Measurements from ENCODE around the gene CD8B. TPM values are rescaled to one million over a fixed set of nuclear protein-coding genes. Genes with fewer than 3 reads are reported as not detected.

CD8B gene
- total and polyA plus RNA-seq, 3 experiments from 2014 or later = 259 to 908 (median 273) TPM

- H3K4me1 ChIP-seq (ENCODE audit: insufficient read depth, low read length) = peaks cover 25% of the 10 kb centered on the region
- H3K36me3 ChIP-seq (ENCODE audit: insufficient read depth, low read length) = no peaks in the 10 kb centered on the region
- H3K4me3 Mint-ChIP-seq = peak overlapping the region in 3 of 7 donors; percentile 46 to 74 (median 59)
- POLR2A ChIA-PET = interaction anchor here (0.6 kb wide), 1 partner anchor 64 kb away, joined by 3 read pairs; no protein-coding TSS in a partner anchor
- H3K27ac ChIP-seq (ENCODE audit: low read depth, low read length) = no peak overlapping the region
- H3K27me3 Mint-ChIP-seq = no peaks in the 10 kb centered on the region
- H3K9me3 Mint-ChIP-seq = no peaks in the 10 kb centered on the region
- H3K4me3 ChIP-seq (ENCODE audit: low read length) = no peak overlapping the region
- H3K27ac Mint-ChIP-seq = peak overlapping the region; percentile 66 to 95 (median 82)
- peaks cover 0 to 2% (median 1%) of the 10 kb centered on the region in 3 donors for H3K36me3 Mint-ChIP-seq
- no peak for DNase-seq
- H3K4me1 Mint-ChIP-seq = peaks cover 55 to 84% (median 74%) of the 10 kb centered on the region in 3 donors
- no peaks in the 10 kb centered on the region for H3K27me3 ChIP-seq (ENCODE audit: insufficient read depth, low read length, poor library complexity, severe bottlenecking)
- CTCF ChIA-PET = no interaction called here
- H3K9me3 ChIP-seq (ENCODE audit: low read length) = no peaks in the 10 kb centered on the region
Measured at GRCh38 chr2:86833315-86833714, 28.4 kb downstream of the CD8B start.

- Mint-ChIP-seq H3K36me3 (peaks cover 0 to 2% (median 1%) of the 10 kb centered on the region in 3 donors), H3K27ac (peak overlapping the region; percentile 66 to 95 (median 92)), H3K27me3 (no peaks in the 10 kb centered on the region), H3K9me3 (no peaks in the 10 kb centered on the region), H3K4me3 (peak overlapping the region in 6 of 7 donors; percentile 20 to 74 (median 50)), H3K4me1 (peaks cover 56 to 85% (median 75%) of the 10 kb centered on the region in 3 donors)
- no peak overlapping the region for H3K4me3 ChIP-seq (ENCODE audit: low read length)
- H3K4me1 ChIP-seq (ENCODE audit: insufficient read depth, low read length) = peaks cover 32% of the 10 kb centered on the region
- no peaks in the 10 kb centered on the region for H3K9me3 ChIP-seq (ENCODE audit: low read length)
- peak overlapping the region; percentile 24 for H3K27ac ChIP-seq (ENCODE audit: low read depth, low read length)
- DNase-seq = no peak
- H3K36me3 ChIP-seq (ENCODE audit: insufficient read depth, low read length) = no peaks in the 10 kb centered on the region
- POLR2A ChIA-PET = interaction anchor here (0.8 to 1.3 kb wide), 2 partner anchors 13 to 24 kb away, joined by 3 to 4 read pairs; no protein-coding TSS in a partner anchor
- CTCF ChIA-PET = interaction anchor here (0.8 kb wide), 1 partner anchor 25 kb away, joined by 3 read pairs; no protein-coding TSS in a partner anchor
- no peaks in the 10 kb centered on the region for H3K27me3 ChIP-seq (ENCODE audit: insufficient read depth, low read length, poor library complexity, severe bottlenecking)
Measured at GRCh38 chr2:86832334-86833096, 29.2 kb downstream of the CD8B start.

GRCh38 chr2:86831537-86831936 is 30.1 kb downstream of the CD8B start:
- no peak for DNase-seq
- CTCF ChIA-PET = no interaction called here
- Mint-ChIP-seq H3K36me3 (peaks cover 0 to 1% (median 1%) of the 10 kb centered on the region in 3 donors), H3K9me3 (no peaks in the 10 kb centered on the region), H3K27ac (peak overlapping the region; percentile 43 to 95 (median 92)), H3K4me1 (peaks cover 55 to 87% (median 76%) of the 10 kb centered on the region in 3 donors), H3K27me3 (no peaks in the 10 kb centered on the region), H3K4me3 (peak overlapping the region; percentile 26 to 74 (median 58))
- H3K36me3 ChIP-seq (ENCODE audit: insufficient read depth, low read length) = no peaks in the 10 kb centered on the region
- peaks cover 35% of the 10 kb centered on the region for H3K4me1 ChIP-seq (ENCODE audit: insufficient read depth, low read length)
- peak overlapping the region; percentile 24 for H3K27ac ChIP-seq (ENCODE audit: low read depth, low read length)
- H3K4me3 ChIP-seq (ENCODE audit: low read length) = no peak overlapping the region
- H3K9me3 ChIP-seq (ENCODE audit: low read length) = no peaks in the 10 kb centered on the region
- POLR2A ChIA-PET = interaction anchor here (0.8 to 1.3 kb wide), 2 partner anchors 12 to 23 kb away, joined by 3 to 4 read pairs; no protein-coding TSS in a partner anchor
- H3K27me3 ChIP-seq (ENCODE audit: insufficient read depth, low read length, poor library complexity, severe bottlenecking) = no peaks in the 10 kb centered on the region

GRCh38 chr2:86826951-86827350 is 34.7 kb downstream of the CD8B start:
- Histone ChIP-seq H3K4me3 (ENCODE audit: low read length) (peak overlapping the region; percentile 51), H3K36me3 (ENCODE audit: insufficient read depth, low read length) (no peaks in the 10 kb centered on the region), H3K27ac (ENCODE audit: low read depth, low read length) (peak overlapping the region; percentile 79), H3K27me3 (ENCODE audit: insufficient read depth, low read length, poor library complexity, severe bottlenecking) (no peaks in the 10 kb centered on the region), H3K4me1 (ENCODE audit: insufficient read depth, low read length) (peaks cover 51% of the 10 kb centered on the region), H3K9me3 (ENCODE audit: low read length) (no peaks in the 10 kb centered on the region)
- no peak for DNase-seq
- Mint-ChIP-seq H3K27ac (peak overlapping the region; percentile 89 to 99 (median 94)), H3K9me3 (peaks cover 0 to 4% (median 0%) of the 10 kb centered on the region in 5 donors), H3K27me3 (no peaks in the 10 kb centered on the region), H3K4me3 (peak overlapping the region; percentile 83 to 97 (median 86)), H3K36me3 (peaks cover 0 to 37% (median 0%) of the 10 kb centered on the region in 3 donors), H3K4me1 (peaks cover 73 to 83% (median 80%) of the 10 kb centered on the region in 3 donors)
- ChIA-PET CTCF (interaction anchor here (2.6 to 8.7 kb wide), 4 partner anchors 9 to 41 kb away, joined by 8 to 96 read pairs (median 17); no protein-coding TSS in a partner anchor), POLR2A (interaction anchor here (0.6 to 4.5 kb wide), 4 partner anchors 10 to 36 kb away, joined by 3 to 81 read pairs (median 18); partner anchors contain the start of gene CD8A)

- DNase-seq = peak; percentile 65 to 96 (median 93)
- Mint-ChIP-seq H3K9me3 (peaks cover 0 to 4% (median 0%) of the 10 kb centered on the region in 5 donors), H3K27me3 (no peaks in the 10 kb centered on the region), H3K36me3 (peaks cover 0 to 47% (median 2%) of the 10 kb centered on the region in 3 donors), H3K27ac (peak overlapping the region; percentile 89 to 99 (median 94)), H3K4me1 (peaks cover 78 to 84% (median 80%) of the 10 kb centered on the region in 3 donors), H3K4me3 (peak overlapping the region; percentile 83 to 97 (median 86))
- no peaks in the 10 kb centered on the region for H3K27me3 ChIP-seq (ENCODE audit: insufficient read depth, low read length, poor library complexity, severe bottlenecking)
- peaks cover 45% of the 10 kb centered on the region for H3K4me1 ChIP-seq (ENCODE audit: insufficient read depth, low read length)
- H3K36me3 ChIP-seq (ENCODE audit: insufficient read depth, low read length) = no peaks in the 10 kb centered on the region
- peak overlapping the region; percentile 91 for H3K4me3 ChIP-seq (ENCODE audit: low read length)
- ChIA-PET POLR2A (interaction anchor here (0.7 to 4.5 kb wide), 11 partner anchors 10 to 273 kb away, joined by 3 to 81 read pairs (median 7); partner anchors contain the start of gene CD8A), CTCF (interaction anchor here (1.2 to 8.7 kb wide), 8 partner anchors 8 to 385 kb away, joined by 3 to 96 read pairs (median 8); partner anchors contain the start of genes CD8A and KDM3A)
- H3K9me3 ChIP-seq (ENCODE audit: low read length) = no peaks in the 10 kb centered on the region
- H3K27ac ChIP-seq (ENCODE audit: low read depth, low read length) = peak overlapping the region; percentile 84
Measured at GRCh38 chr2:86825693-86826381, 35.8 kb downstream of the CD8B start.

GRCh38 chr2:86825036-86825692 is 36.5 kb downstream of the CD8B start:
- CTCF ChIA-PET = interaction anchor here (0.7 to 8.7 kb wide), 9 partner anchors 7 to 384 kb away, joined by 3 to 96 read pairs (median 8); partner anchors contain the start of genes CD8A and KDM3A
- POLR2A ChIA-PET = interaction anchor here (0.5 to 4.5 kb wide), 9 partner anchors 10 to 267 kb away, joined by 4 to 81 read pairs (median 11); partner anchors contain the start of gene CD8A
- H3K4me1 Mint-ChIP-seq = peaks cover 85 to 91% (median 87%) of the 10 kb centered on the region in 3 donors

More at GRCh38 chr2:86825036-86825692, 36.5 kb downstream of the CD8B start:
- Mint-ChIP-seq H3K4me3 (peak overlapping the region; percentile 83 to 97 (median 86)), H3K36me3 (peaks cover under 1 to 49% (median 2%) of the 10 kb centered on the region in 3 donors), H3K9me3 (peaks cover 0 to 4% (median 0%) of the 10 kb centered on the region in 5 donors), H3K27me3 (no peaks in the 10 kb centered on the region), H3K27ac (peak overlapping the region; percentile 89 to 99 (median 94))
- Histone ChIP-seq H3K4me1 (ENCODE audit: insufficient read depth, low read length) (peaks cover 48% of the 10 kb centered on the region), H3K9me3 (ENCODE audit: low read length) (no peaks in the 10 kb centered on the region), H3K27me3 (ENCODE audit: insufficient read depth, low read length, poor library complexity, severe bottlenecking) (no peaks in the 10 kb centered on the region), H3K4me3 (ENCODE audit: low read length) (peak overlapping the region; percentile 91), H3K36me3 (ENCODE audit: insufficient read depth, low read length) (no peaks in the 10 kb centered on the region), H3K27ac (ENCODE audit: low read depth, low read length) (peak overlapping the region; percentile 84)
- DNase-seq = peak; percentile 42 to 73 (median 48)
